GM12878 (cell line): Measurements from ENCODE around the gene GSC2. TPM values are rescaled to one million over a fixed set of nuclear protein-coding genes. Genes with fewer than 3 reads are reported as not detected.

Experiments
- ATAC-seq: fragments of 200-7000 bp; cut with Tn5 transposase; 3 replicates; pipeline ENCODE4 v1.9.1; 2020; ENCODE audit warnings: mild to moderate bottlenecking, moderate library complexity
- BruUV-seq: library from RNA; stranded (reverse); fragments of 400-500 nt; replicated peaks from 2 replicates; lab custom pipeline; 2021; lab: Mats Ljungman, UMichigan
- CTCF ChIA-PET: fragments of 300-600 bp; sonication (Branson Sonifier 250); formaldehyde crosslinking; extraction: SDS; loops from one replicate; lab custom pipeline; 2021; ENCODE audit warnings: inconsistent platforms; lab: Yijun Ruan, JAX
- POLR2A ChIA-PET: fragments of 350-600 bp; formaldehyde crosslinking; extraction: SDS; loops from one replicate; lab custom pipeline; 2021; ENCODE audit warnings: inconsistent platforms; lab: Charles Lee
- RAD21 ChIA-PET: fragments of 300-600 bp; sonication (Branson Sonifier 250); formaldehyde crosslinking; loops from one replicate; lab custom pipeline; 2023; ENCODE audit warnings: antibody characterized with exemption; ENCODE audit not compliant: unreplicated experiment; lab: Charles Lee
- SMC1A ChIA-PET: fragments of 300-600 bp; sonication (Branson Sonifier 250); formaldehyde crosslinking; loops from one replicate; lab custom pipeline; 2023; ENCODE audit not compliant: unreplicated experiment, uncharacterized antibody; lab: Charles Lee
- DNase-seq: peaks from one replicate; pipeline ENCODE4 v3.0.0-alpha.2; 2011; ENCODE audit warnings: low read depth, low spot score
- FAIRE-seq: peaks from 3 replicates; lab custom pipeline; 2011; peaks lifted over from hg19 to GRCh38; lab: Jason Lieb, UNC
- H2AFZ ChIP-seq: 2 replicates; pipeline ENCODE4 v1.6.0; 2011; ENCODE audit warnings: low read depth, low read length, control low read depth; ENCODE audit not compliant: control insufficient read depth
- H3K27ac ChIP-seq: 2 replicates; pipeline ENCODE4 v1.5.1; 2011; ENCODE audit warnings: control low read depth; ENCODE audit not compliant: control insufficient read depth, insufficient read depth
- H3K27me3 ChIP-seq, 2 experiments: replicated peaks in 1 of 2; 2 replicates each; pipeline versions ENCODE4 v1.6.0 to v1.6.1; 2011; ENCODE audit warnings: low read length in 1 of 2; ENCODE audit not compliant: control insufficient read depth in 2 of 2, insufficient read depth in 2 of 2
- H3K36me3 ChIP-seq, 2 experiments: 2 replicates each; pipeline ENCODE4 v1.5.1; 2011; ENCODE audit warnings: low read length in 1 of 2; ENCODE audit not compliant: control insufficient read depth in 2 of 2, insufficient read depth in 2 of 2
- H3K4me1 ChIP-seq: 2 replicates; pipeline ENCODE4 v1.6.1; 2011; ENCODE audit warnings: mild to moderate bottlenecking, low read length, moderate library complexity, mixed read lengths; ENCODE audit not compliant: control insufficient read depth, insufficient read depth
- H3K4me2 ChIP-seq: 2 replicates; pipeline ENCODE4 v1.6.0; 2011; ENCODE audit warnings: control low read depth; ENCODE audit not compliant: control insufficient read depth, insufficient read depth
- H3K4me3 ChIP-seq: fragments of 200-600 bp; sonication (generic); 2 replicates; pipeline ENCODE4 v1.5.1; 2016
- H3K79me2 ChIP-seq: 2 replicates; pipeline ENCODE4 v1.6.0; 2011; ENCODE audit warnings: low read length; ENCODE audit not compliant: control insufficient read depth, insufficient read depth
- H3K9ac ChIP-seq: 2 replicates; pipeline ENCODE4 v1.8.0; 2011; ENCODE audit warnings: low read length, control low read depth, mixed read lengths; ENCODE audit not compliant: control insufficient read depth, insufficient read depth
- H3K9me3 ChIP-seq: replicated peaks from 3 replicates; pipeline ENCODE4 v1.5.1; 2011; ENCODE audit warnings: mild to moderate bottlenecking, low read length; ENCODE audit not compliant: control insufficient read depth, insufficient read depth
- H4K20me1 ChIP-seq: 2 replicates; pipeline ENCODE4 v1.6.0; 2011; ENCODE audit not compliant: control insufficient read depth, insufficient read depth
- CBX3 ChIP-seq: fragments of 200-600 bp; sonication (generic); IDR thresholded peaks from 2 replicates; pipeline ENCODE4 v1.6.1; 2016; ENCODE audit warnings: low read depth, borderline replicate concordance
- IKZF2 ChIP-seq, 2 experiments: fragments of 450-650 bp; IDR thresholded peaks; 2 replicates each; pipeline ENCODE4 v1.6.1; 2017; ENCODE audit warnings: mild to moderate bottlenecking in 2 of 2, moderate library complexity in 2 of 2
- KAT2A ChIP-seq: conservative IDR thresholded peaks from 2 replicates; pipeline ENCODE4 v1.6.1; 2011; ENCODE audit warnings: low read depth, low read length; ENCODE audit not compliant: control insufficient read depth
- LARP7 ChIP-seq: fragments of 450-650 bp; IDR thresholded peaks from 2 replicates; pipeline ENCODE4 v1.6.1; 2017; ENCODE audit warnings: mild to moderate bottlenecking
- PML ChIP-seq: IDR thresholded peaks from 2 replicates; pipeline ENCODE4 v1.6.1; 2012; ENCODE audit warnings: low read length, inconsistent platforms
- SPI1 ChIP-seq: IDR thresholded peaks from 2 replicates; pipeline ENCODE4 v1.6.1; 2011; ENCODE audit warnings: low read depth, mild to moderate bottlenecking, low read length, moderate library complexity, borderline replicate concordance; ENCODE audit not compliant: insufficient read depth
- TCF7 ChIP-seq: IDR thresholded peaks from 2 replicates; pipeline ENCODE4 v1.6.1; 2014; ENCODE audit warnings: antibody characterized with exemption, borderline replicate concordance
- WGBS: methylation state at CpG from one replicate; pipeline ENCODE4 v1.1.6; 2016; ENCODE audit warnings: low lambda C conversion rate; ENCODE audit not compliant: insufficient replicate concordance, insufficient coverage; ENCODE audit errors: missing lambda C conversion rate; 5-methylcytosine and 5-hydroxymethylcytosine counted together
- in situ Hi-C: fragments of 300-500 bp; cut with MboI; formaldehyde crosslinking; loops from 9 replicates; pipeline ENCODE4 v1.14.3; 2018; ENCODE audit warnings: mixed read lengths
- intact Hi-C: fragments of 100-400 bp; cut with micrococcal nuclease; formaldehyde crosslinking; loops from one replicate; pipeline ENCODE4 v1.14.2; 2022; ENCODE audit not compliant: unreplicated experiment
- polyA plus RNA-seq, 11 experiments: library from polyadenylated mRNA; depleted of rRNA in 4 of 11; unstranded in 6 of 11; stranded (reverse) in 5 of 11; fragments of >200 nt; fragmentation: Nextera tagmentation in 4 of 11; fragmentation: Illumina TruSeq in 1 of 11; extraction: Ambion mirVana in 4 of 11; extraction: Trizol in 1 of 11; gene quantifications; 1 replicate in 1 of 11; 2 replicates in 10 of 11; pipeline versions ENCODE4 v1.2.1 to v1.2.3, GENCODE V29; 2011 to 2016; ENCODE audit warnings: inconsistent platforms in 2 of 11, missing spikeins in 2 of 11, low read depth in 1 of 11
- total RNA-seq, 4 experiments: library from RNA; depleted of rRNA in 3 of 4; stranded (reverse); fragments of >200 nt in 3 of 4; fragmentation: Illumina TruSeq in 1 of 4; extraction: Trizol in 1 of 4; gene quantifications; 2 replicates each; pipeline versions ENCODE4 v1.2.1 to v1.2.3, GENCODE V29; 2013 to 2021

GSC2 gene
- total and polyA plus RNA-seq, 10 of the 15 experiments (the other 5 are each of a cell fraction or from before 2014, with no cell fraction given), result not detected

DNA sequence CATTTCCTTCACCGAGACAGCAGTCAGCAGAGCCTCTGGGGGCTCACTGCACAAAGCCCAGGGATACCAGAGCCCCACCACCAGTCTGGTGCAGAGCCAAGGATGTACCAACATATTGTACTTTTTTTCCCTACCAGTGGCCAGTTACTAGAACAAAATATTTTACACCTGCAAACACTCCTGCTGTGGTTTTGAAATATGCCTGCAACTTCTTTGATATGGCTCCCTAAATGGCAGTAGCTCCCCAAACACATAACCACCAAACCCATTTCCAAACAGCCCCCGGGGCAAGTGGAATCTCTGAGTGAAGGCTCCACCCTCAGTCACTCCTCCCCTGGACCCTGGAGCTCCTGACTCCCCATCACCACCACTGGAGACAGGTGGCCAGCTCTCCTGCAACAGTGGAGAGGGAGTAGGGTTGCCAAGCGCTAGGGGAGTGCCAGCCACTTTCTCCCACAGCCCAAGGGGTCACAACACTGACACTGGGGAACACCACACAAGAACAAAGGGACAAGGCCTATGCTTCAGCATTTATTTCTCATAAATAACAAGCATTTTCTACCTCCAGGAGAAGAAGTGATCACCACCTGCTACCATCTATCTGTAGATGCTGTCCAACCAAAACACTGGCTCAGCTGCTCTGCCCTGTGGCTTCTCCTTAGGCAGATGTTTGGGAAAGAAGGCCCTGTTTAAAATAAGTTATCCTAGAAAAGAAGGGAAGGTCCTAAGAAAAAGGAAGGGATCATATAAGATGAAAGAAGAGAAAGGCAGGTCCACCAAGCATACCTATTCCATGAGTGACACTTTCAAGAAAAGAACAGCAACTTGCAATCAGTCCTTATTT is 43.0 kb downstream of the GSC2 start:
- Histone ChIP-seq H3K9me3 (no peaks in the 10 kb centered on the region), H3K4me2 (no peak overlapping the region), H3K36me3 (peaks cover 0 to 5% of the 10 kb centered on the region in 2 experiments; a peak in 2 of 4 replicates)
- RAD21 ChIA-PET, result no interaction called here
- no peak for TF ChIP-seq KAT2A
- no peak for TF ChIP-seq SPI1
- no peak for TF ChIP-seq TCF7
- no peak for TF ChIP-seq PML
- no peak for TF ChIP-seq IKZF2 (IDR thresholded peaks at IDR 0.05)
- no peak for TF ChIP-seq LARP7
- TF ChIP-seq CBX3, result no peak
- TF ChIP-seq, all 136 proteins: peak for 0
- WGBS, result 87% methylated on average over 3 of the region's 3 CpGs
- no TSS peak for BruUV-seq
- ChIA-PET SMC1A (interaction anchor here (1.1 to 2.8 kb wide), 2 partner anchors 11 to 12 kb away, joined by 3 to 14 read pairs; no protein-coding TSS in a partner anchor), CTCF (interaction anchor here (0.6 to 1.4 kb wide), 6 partner anchors 9 to 373 kb away, joined by 3 read pairs; partner anchors contain the start of genes CDC45 and SLC25A1), POLR2A (no interaction called here)
- Histone ChIP-seq H3K4me1 (peaks cover 12% of the 10 kb centered on the region), H3K4me3 (no peak overlapping the region), H3K27ac (no peak overlapping the region), H3K79me2 (peaks cover 53% of the 10 kb centered on the region), H3K9ac (no peak overlapping the region), H4K20me1 (no peaks in the 10 kb centered on the region), H2AFZ (no peak overlapping the region), H3K27me3 (no peaks in the 10 kb centered on the region)
- intact Hi-C loops, result no loop called here
- no peak for DNase-seq
- in situ Hi-C loops, result no loop called here
- ATAC-seq, result no peak
- no peak for FAIRE-seq
